NAMALWA (cell line): ENCODE data around the gene EIF4G3.
"Not testable (repeated sequence)": the region's sequence is repeated elsewhere in the genome, so short reads cannot be mapped to it uniquely, and the experiment has no call there.

Experiments
- DNase-seq: peaks from one replicate; pipeline ENCODE4 v3.0.0-alpha.2; 2015; ENCODE audit warnings: low spot score

Gene EIF4G3

DNA sequence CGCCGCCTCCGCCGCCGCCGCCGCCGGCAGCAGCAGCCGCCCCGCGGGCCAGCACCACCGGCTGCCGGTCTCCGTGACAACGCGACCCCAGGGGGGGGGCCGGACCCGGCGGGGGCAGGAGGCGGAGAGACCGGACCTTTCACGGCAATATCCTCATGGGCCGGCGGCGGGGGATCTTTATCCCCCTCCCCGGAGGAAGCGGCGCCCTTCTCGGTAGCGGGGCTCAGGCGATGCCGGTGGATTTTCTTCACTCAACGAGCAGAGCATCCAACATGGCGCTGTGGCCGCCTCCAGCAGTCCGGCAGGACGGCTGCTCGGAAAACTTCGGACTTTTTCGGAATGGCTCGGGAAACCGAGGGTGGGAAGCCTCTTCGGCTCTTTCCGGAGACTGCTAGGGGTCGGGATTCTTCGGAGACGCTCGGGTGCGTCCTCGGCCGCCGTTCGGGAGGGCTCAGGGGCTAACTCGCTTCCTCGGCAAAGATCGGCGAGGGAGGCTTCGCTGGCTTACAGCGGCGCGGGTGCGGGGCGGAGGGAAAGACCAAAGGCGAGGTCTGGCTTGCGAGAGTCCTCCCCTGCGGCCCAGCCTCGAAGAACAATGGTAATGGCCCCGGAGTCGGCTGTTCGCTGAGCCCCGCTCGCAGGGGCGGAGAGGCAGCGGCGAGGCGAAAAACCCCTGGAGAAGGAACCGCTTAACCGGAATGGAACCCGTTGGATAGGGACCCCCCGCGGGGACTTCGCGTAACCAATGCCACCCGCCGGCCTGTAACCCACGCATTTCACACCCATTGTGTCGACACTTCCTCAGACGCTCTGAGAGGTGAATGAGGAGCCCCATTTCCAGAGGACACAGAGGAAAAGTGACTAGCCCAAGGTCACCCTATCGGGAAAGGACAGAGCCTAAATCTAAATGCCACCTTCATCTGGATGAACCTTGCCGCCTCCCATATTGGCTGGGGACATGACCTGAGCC lies at the start of gene EIF4G3:
Gene EIF4G3, minus strand, starts transcription at position 312 of the 970 bp plus-strand sequence. CDS start 174,155 bp downstream, outside the sequence.
- peak; percentile 99 for DNase-seq

- no peak for DNase-seq
These were observed 48.4 kb upstream of the EIF4G3 start for GRCh38 chr1:21225065-21225464.

GRCh38 chr1:21220815-21221214 lies 44.1 kb upstream of the EIF4G3 start:
- no peak for DNase-seq

DNA sequence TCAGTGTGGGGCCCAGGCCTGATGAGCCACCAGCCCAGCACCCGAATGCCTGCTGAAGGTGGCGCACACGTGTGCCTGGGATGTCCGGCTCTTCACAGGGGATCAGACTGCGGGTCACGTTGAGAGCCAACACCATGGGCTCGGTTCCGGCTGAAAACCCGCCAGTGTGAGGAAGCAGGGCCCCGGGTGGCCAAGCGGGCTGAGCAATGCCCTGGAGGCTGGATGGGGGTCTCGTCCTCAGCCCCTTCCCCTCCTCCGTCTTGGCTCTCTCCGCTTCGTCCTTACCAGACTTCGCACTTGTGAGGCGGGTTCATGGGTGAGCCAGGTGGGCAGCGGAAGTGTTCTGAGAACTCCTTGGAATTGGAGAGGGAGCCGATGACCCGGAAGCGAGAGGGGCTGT lies 43.0 kb upstream of the EIF4G3 start:
- no peak for DNase-seq

DNA sequence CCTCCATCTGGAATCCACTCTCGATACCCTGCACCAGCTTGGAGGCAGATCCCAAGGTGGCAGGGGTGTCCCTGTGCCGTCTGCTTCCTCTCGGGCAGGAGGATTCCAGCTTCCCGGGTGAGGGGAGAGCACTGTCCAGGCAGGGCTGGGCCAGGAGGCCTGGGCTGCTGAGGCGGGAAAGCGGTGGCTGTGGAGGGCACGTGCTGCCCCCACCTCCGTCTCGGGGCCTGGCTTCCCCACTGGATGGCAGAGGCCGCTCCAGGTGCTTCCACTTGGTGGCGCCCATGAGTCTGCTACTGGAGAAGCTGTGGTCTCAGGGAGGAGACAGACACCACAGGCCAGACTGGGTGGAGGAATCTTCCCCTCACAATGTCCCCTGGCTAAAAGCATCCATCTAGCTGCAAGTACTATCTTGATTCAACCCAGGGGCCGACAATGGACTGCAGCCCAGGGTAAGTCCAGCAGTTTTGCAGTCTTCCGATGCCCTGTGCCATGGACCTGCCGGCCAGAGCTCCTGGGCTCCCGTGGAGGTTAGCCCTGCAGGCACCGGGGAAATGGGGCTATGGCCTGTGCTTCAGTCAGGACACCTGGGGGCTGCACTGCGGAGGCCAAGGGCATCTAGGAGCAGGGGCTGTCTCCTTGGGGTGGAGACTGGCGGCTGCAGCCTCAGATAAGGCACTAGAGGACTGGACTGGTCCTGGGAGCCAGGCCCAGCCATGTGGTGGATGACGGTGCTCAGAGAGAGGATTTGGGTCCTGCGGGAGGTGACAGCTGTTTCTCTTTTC lies 41.3 kb upstream of the EIF4G3 start:
- peak; percentile 64 for DNase-seq

DNA sequence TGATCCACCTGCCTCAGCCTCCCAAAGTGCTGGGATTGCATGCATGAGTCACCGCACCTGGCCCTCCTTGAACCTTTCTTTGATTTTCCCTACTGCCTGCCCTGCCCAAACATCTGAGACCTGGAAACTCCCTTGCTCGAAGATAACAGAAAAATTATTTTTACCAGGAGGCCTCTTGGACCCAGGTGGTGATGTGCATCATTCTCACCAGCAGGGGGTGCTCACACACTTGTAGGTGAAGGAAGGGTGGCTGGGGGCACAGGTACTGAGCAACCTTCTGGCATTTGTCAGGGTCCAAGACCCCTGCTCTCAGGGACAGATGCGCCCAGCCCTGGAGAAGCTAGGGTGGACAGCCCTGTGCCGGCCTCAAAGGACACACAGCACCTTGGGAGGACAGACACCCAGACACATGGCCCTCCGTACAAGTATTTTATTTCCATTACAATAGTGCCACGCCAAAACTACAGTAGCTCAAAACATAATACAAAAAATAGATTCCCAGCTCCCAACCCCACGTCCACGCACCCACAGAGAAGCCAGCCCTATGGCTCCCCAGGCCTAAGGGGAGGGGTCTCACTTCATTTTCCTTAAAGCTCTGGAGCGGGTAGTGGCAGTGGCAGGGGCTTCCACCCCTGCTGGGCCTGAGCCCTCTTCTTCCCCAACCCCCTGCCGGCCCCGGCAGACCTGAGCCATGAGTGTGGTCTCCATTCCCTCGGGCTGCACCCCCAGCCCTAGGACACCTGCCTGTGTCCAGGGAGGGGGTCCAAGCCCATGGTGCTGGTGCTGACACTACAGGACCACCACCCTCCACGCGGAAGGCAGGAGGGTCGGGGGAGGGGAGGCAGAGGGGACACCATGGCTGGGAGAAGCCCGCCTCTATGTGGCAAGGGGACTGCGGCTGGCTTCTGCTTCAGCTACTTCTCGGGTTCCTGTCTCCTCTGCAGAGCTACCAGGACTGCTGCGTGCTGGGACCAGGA lies 40.4 kb upstream of the EIF4G3 start:
- DNase-seq, result peak; percentile 78

- no peak for DNase-seq
These were observed 35.4 kb upstream of the EIF4G3 start for GRCh38 chr1:21212126-21212525.

DNA sequence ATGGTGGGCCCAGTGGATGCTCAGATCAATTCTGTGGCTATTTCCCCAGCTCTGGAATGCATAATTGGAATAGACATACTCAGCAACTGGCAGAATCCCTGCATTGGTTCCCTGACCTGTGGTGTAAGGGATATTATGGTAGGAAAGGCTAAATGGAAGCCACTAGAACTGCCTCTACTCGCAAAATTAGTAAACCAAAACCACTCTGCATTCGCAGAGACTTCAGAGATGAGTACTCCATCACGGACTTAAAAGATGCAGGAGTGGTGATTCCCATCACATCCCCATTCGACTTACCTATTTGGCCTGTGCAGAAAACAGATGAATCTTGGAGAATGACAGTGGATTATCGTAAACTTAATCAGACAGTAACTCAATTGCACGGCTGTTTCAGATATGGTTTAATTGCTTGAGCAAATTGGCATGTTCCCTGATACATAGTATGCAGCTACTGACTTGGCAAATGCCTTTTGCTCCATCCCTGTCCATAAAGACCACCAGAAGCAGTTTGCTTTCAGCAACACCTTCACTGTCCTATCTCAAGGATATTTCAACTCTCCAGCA lies 31.5 kb upstream of the EIF4G3 start:
- not testable (repeated sequence) for DNase-seq

DNA sequence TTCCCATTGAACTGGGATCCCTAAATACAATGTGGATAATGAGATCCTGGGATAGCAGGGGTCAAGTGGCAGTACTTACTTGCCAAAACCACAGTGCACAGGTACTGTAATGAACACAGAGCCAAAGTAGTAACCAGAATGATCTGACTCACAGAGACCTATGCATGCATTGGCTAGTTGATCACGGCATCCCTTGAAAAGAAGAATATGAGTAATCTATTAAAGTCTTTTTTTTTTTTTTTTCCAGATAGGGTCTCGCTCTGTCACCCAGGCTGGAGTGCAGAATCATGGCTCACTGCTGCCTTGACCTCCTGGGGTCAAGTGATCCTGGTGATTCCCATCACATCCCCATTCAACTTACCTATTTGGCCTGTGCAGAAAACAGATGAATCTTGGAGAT lies 29.4 kb upstream of the EIF4G3 start:
- DNase-seq, result no peak

- DNase-seq, result no peak
These were observed 28.7 kb upstream of the EIF4G3 start for GRCh38 chr1:21205416-21205815.

DNA sequence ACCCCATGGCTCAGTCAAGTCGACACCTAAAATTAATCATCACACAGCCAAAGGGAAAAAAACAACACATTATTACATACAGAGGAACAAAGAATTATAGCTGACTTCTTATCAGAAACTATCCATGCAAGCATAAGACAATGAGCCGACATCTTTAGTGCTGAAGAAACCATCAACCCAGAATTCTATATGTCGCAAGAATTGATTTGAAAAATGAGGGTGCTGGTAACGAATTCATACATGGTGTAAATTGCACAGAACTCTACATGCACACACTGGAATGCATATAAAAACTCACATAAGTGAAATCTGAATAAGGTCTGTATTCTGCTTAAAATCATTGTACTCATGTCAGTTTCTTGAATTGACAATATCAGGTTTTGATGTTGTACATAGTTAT lies 25.0 kb upstream of the EIF4G3 start:
- no peak for DNase-seq

DNA sequence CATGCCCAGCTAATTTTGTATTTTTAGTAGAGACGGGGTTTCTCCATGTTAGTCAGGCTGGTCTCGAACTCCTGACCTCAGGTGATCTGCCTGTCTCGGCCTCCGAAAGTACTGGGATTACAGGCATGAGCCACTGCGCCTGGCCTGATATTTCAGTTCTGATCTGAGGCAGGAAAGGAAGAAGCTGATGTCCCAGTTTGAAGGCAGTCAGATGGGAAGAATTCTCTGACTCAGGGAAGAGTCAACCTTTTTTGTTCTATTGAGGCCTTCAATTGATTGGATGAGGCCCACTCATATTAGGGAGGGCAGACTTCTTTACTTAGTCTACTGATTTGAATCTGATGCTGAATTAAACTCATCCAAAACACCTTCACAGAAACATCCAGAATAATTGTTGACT lies 24.5 kb upstream of the EIF4G3 start:
- DNase-seq, result not testable (repeated sequence)

- no peak for DNase-seq
These were observed 24.1 kb upstream of the EIF4G3 start for GRCh38 chr1:21200767-21201166.

DNA sequence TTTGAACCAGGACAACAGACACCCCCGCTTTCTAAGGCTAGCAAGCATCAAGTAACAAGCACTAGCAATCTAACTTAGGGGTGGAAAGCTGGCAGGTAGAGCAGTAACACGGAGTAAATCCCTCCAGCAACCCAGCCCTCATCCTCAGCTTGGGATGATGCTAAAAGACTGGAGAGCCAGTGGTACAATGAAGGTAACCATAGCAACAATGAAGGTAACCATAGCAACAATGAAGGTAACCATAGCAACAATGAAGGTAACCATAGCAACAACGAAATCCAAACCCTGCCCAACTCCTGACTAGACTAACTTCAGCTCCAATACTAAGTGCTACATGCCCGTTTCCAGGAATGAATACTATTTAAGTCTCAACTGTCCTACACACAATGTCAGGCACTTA lies 22.2 kb upstream of the EIF4G3 start:
- DNase-seq, result no peak

DNA sequence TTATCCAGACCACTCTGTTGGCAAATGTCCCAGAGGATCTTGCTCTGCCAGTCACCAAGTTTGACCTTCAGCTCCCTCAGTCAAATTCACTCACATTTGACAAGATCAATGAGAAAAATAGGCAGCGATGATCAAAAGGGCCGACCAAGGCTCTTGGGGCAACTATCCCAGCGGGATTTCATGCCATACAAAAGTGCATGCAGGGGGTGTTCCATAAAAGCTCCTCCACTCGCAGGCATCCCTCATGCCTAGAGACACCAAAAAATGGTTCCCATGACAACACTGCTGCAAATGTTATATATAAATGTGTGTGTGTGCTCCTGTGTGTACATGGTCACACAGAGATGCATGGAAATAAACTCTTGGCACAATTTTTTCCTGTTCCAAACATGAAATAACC lies 16.2 kb upstream of the EIF4G3 start:
- no peak for DNase-seq

DNA sequence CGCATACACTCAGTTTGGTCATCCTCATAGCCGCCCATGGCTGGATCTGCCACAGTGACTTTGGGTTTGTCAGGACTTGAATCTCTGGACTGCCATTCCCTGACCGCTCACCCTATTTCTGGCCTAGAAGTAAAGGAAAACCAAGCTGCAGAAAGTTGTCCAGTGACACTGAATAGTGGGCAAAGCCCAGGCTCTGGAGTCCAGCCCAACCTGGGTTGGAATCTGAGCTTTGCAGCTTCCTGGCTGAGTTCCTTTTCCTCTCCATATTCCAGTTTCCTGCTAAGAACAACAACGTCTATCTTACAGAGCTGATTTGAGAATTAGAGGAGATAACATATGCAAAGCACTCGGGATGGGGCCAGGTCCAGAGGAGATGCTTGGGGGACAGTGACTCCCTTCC lies 15.6 kb upstream of the EIF4G3 start:
- DNase-seq, result no peak

DNA sequence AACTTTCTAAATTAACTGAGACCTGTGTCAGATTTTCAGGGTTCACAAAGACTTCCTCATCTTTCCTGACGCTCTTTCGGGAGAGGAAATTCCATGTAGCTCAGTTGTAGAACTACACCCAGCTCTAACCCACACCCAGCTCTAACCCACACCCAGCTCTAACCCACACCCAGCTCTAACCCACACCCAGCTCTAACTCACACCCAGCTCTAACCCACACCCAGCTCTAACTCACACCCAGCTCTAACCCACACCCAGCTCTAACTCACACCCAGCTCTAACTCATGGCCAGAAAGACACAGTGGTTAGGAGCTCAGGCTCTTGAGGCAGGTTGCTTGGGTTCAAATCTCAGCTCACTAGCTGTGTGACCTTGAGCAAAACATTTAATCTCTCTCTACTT lies 14.1 kb upstream of the EIF4G3 start:
- not testable (repeated sequence) for DNase-seq

- DNase-seq, result no peak
These were observed 13.3 kb upstream of the EIF4G3 start for GRCh38 chr1:21189906-21190500.

DNA sequence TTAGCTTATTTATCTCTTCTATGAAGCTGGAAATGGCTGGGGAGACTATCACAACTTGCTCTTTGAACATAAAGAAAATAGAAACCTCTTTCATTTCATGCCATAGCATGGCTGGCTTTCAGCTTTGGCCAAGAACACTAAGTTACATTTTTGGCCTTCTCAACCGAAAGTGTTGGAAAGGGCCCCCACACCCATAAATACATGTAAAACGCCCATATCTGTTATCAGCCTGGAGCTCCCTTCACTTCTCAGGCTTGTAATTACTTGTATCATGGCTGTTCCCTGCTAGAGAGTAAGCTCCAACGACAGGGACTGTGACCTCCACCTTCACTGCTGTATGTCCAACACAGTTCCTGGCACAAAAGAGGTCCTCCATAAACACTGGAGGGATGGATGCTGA lies 12.7 kb upstream of the EIF4G3 start:
- no peak for DNase-seq

GRCh38 chr1:21188235-21188634 lies 11.5 kb upstream of the EIF4G3 start:
- no peak for DNase-seq

DNA sequence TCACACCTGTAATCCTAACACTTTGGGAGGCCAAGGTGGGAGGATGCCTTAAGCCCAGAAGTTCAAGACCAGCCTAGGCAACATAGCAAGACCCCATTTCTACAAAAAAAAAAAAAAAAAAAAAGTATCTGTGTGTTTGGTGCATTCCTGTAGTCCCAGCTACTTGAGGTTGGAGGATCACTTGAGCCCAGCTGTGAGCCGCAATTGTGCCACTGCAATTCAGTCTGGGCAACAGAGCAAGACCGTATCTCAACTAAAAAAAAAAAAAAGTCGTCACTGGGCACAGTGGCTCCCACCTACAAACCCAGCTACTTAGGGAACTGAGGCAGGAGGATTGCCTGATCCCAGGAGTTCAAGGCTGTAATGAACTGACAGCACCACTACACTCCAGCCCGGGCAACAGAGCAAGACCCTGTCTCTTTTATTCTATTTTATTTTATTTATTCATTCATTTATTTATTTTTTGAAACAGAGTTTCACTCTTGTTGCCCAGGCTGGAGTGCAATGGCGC lies 8.6 kb upstream of the EIF4G3 start:
- no peak for DNase-seq
